ENCODE data around the gene DDX19B. TPM values are rescaled to one million over a fixed set of nuclear protein-coding genes. Genes with fewer than 3 reads are reported as not detected.

DDX19B gene
- total and polyA plus RNA-seq, 12 donors, result 22.1 to 55.7 (median 32.4) TPM

GRCh38 chr16:70378869-70379493 is 80.0 kb downstream of the DDX19B start:
- no peak overlapping the region for H3K4me3 ChIP-seq
- intact Hi-C loops (cut with DNase I), result no loop called here
- WGBS, 4 donors, result 88 to 89% (median 88%) methylated on average over 12 to 13 of the region's 13 CpGs

GRCh38 chr16:70380248-70380918 is 81.4 kb downstream of the DDX19B start:
- H3K9me3 ChIP-seq (replicated peaks in 1 of 3), result no peaks in the 10 kb centered on the region
- 1 to 3% (median 2%) methylated on average over 14 to 31 of the region's 31 CpGs for WGBS, 4 donors
- peak overlapping the region in 4 of 5 donors; percentile 39 to 84 (median 64) for H3K27ac ChIP-seq
- DNase-seq, result peak; percentile 52 to 73 (median 62)
- H3K36me3 ChIP-seq (replicated peaks in 1 of 2), result peaks cover 0 to 15% of the 10 kb centered on the region in 2 donors
- intact Hi-C loops (cut with DNase I), result loop anchor here in 1 of 2 donors (5.0 kb wide), 1 partner anchor 57 kb away; the partner anchor contains the start of gene ST3GAL2
- no peak for TF ChIP-seq CTCF (IDR thresholded peaks at IDR 0.05)
- TF ChIP-seq POLR2A (IDR thresholded peaks at IDR 0.05), result no peak
- no peaks in the 10 kb centered on the region for H3K27me3 ChIP-seq
- peaks cover 8 to 18% of the 10 kb centered on the region in 2 donors for H3K4me1 ChIP-seq (replicated peaks in 1 of 2)
- peak overlapping the region in 3 of 4 donors; percentile 10 to 71 (median 58) for H3K4me3 ChIP-seq

More at GRCh38 chr16:70378869-70379493, 80.0 kb downstream of the DDX19B start:
- TF ChIP-seq CTCF (IDR thresholded peaks at IDR 0.05) (no peak), POLR2A (IDR thresholded peaks at IDR 0.05) (no peak)
- no peak overlapping the region for H3K27ac ChIP-seq
- peaks cover 8 to 18% of the 10 kb centered on the region in 2 donors for H3K4me1 ChIP-seq (replicated peaks in 1 of 2)
- H3K9me3 ChIP-seq (replicated peaks in 1 of 3), result no peaks in the 10 kb centered on the region
- H3K36me3 ChIP-seq (replicated peaks in 1 of 2), result peaks cover 0 to 21% of the 10 kb centered on the region in 2 donors
- DNase-seq, result no peak
- no peaks in the 10 kb centered on the region for H3K27me3 ChIP-seq

GRCh38 chr16:70380919-70381603 is 82.1 kb downstream of the DDX19B start:
- Histone ChIP-seq H3K4me1 (replicated peaks in 1 of 2) (peaks cover 8 to 18% of the 10 kb centered on the region in 2 donors), H3K4me3 (peak overlapping the region in 3 of 4 donors; percentile 31 to 71 (median 58)), H3K27me3 (no peaks in the 10 kb centered on the region), H3K9me3 (replicated peaks in 1 of 3) (no peaks in the 10 kb centered on the region), H3K27ac (peak overlapping the region in 4 of 5 donors; percentile 39 to 84 (median 64)), H3K36me3 (replicated peaks in 1 of 2) (peaks cover 0 to 9% of the 10 kb centered on the region in 2 donors)
- intact Hi-C loops (cut with DNase I), result loop anchor here in 1 of 2 donors (5.0 kb wide), 1 partner anchor 56 kb away; the partner anchor contains the start of gene ST3GAL2
- peak in 2 of 6 experiments; percentile 17 to 28 for TF ChIP-seq CTCF (IDR thresholded peaks at IDR 0.05)
- peak in 1 of 2 donors; percentile 78 for TF ChIP-seq POLR2A (IDR thresholded peaks at IDR 0.05)
- 1 to 2% (median 1%) methylated on average over 15 to 52 of the region's 52 CpGs; no CpG with 5 or more reads in 1 of the 4 donors for WGBS, 4 donors
- peak; percentile 95 to 99 (median 98) for DNase-seq

Measured in adrenal gland (tissue), 12 donors.